GM19035 (cell line): Measurements from ENCODE around the gene ARFGAP3.

Experiments
- ATAC-seq: cut with Tn5 transposase; IDR thresholded peaks from one replicate; pipeline ENCODE4 v1.9.1; 2021; ENCODE audit not compliant: unreplicated experiment

Gene ARFGAP3

GRCh38 chr22:42884616-42885375 is 27.7 kb upstream of the ARFGAP3 start:
- no peak for ATAC-seq

- no peak for ATAC-seq
These were observed 26.9 kb upstream of the ARFGAP3 start for GRCh38 chr22:42883970-42884369.

- ATAC-seq, result no peak
These were observed 26.0 kb upstream of the ARFGAP3 start for GRCh38 chr22:42883121-42883520.

- ATAC-seq, result no peak
These were observed 25.0 kb upstream of the ARFGAP3 start for GRCh38 chr22:42881982-42882656.

GRCh38 chr22:42881298-42881697 is 24.2 kb upstream of the ARFGAP3 start:
- ATAC-seq, result no peak

DNA sequence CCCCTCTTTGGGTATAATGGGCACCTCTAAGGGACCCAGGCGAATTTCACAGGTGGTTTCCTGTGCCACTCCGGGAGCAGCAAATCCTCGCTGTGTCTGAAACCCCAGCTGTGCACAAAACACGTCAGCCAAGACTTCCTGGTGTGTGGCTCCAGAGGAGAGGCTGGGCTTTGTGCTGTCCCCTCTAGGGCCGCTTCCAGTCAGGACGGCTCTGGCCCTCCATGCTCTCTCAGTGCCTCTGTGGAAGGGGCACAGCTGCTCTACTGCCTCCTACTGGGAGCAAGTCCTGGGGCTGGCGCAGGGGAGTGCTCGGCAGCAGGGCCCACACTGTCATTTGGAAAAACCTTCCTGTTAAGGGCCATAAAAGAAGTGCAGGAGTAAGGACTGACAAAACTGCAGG is 23.7 kb upstream of the ARFGAP3 start:
- no peak for ATAC-seq

GRCh38 chr22:42879371-42880021 is 22.4 kb upstream of the ARFGAP3 start:
- no peak for ATAC-seq

DNA sequence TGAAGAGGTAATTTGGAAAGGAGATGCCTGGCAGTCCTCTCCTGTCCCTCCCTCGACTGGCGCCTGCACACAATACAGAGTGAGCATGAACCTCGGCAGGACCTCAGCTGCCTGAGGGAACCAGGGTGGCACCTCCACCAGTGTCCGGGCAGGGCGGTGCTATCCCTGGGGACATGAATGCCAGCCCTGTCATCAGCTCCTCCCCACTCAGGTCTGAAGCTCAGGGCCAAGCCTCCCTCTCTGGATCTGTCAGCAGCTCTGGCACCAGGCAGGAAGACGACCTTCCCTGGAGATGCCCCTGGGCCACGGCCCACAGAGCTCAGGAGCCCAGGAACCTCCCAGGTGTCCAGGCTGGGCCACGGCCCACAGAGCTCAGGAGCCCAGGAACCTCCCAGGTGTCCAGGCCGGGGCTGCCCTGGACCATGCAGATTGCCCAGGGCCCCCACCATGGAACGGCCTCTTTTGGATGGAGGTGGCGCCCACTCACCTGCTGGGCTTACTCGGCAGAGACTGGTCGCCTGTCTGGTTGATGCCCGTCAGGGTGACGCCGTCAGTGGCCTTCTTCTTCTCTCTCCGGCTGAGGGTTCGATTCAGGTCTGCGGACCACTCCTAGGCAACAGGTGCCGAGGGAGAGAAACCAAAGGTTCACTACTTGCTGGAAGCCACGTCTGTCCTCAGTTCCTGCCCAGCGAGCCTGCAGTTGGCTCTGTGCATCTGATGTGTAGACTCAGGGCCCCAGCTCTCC is 21.7 kb upstream of the ARFGAP3 start:
- no peak for ATAC-seq

- ATAC-seq, result no peak
These were observed 20.7 kb upstream of the ARFGAP3 start for GRCh38 chr22:42877597-42878340.

- no peak for ATAC-seq
These were observed 20.1 kb upstream of the ARFGAP3 start for GRCh38 chr22:42877158-42877557.

DNA sequence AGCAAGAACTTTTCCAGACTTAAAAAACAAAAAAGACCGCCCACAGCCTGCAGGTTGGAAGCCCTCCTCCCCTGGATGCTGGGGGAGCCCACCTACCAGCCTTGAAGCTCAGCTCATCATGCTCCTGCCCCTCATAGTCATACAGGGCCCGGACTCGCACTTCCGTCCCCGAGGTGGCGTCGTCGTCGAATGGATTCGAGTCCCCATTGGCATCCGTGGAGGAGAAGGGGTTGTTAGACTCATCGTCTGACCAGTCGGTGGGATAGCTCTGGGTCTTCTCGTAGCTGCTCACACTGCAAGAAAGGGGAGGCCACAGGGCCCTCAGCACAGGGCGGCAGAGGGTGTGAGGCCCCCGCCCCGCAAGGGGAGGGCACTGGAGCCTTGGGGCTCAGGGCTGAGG is 19.0 kb upstream of the ARFGAP3 start:
- no peak for ATAC-seq

DNA sequence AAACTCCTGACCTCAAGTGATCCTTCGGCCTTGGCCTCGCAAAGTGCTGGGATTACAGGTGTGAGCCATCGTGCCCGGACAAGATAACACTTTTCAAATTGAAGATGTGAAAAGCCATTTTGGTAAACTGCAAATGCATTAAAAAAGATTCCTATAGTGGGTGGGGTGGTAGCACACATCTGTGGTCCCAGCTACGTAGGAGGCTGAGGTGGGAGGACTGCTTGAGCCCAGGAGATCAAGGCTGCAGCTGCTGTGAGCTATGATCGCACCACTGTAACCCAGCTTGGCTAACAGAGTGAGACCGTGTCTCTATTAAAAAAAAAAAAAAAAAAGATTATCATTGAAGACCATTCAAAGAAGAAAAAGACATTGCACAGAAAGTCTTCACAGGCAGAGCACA is 16.9 kb upstream of the ARFGAP3 start:
- ATAC-seq, result no peak

- no peak for ATAC-seq
These were observed 16.3 kb upstream of the ARFGAP3 start for GRCh38 chr22:42873356-42873755.

GRCh38 chr22:42872821-42873220 is 15.7 kb upstream of the ARFGAP3 start:
- ATAC-seq, result no peak

DNA sequence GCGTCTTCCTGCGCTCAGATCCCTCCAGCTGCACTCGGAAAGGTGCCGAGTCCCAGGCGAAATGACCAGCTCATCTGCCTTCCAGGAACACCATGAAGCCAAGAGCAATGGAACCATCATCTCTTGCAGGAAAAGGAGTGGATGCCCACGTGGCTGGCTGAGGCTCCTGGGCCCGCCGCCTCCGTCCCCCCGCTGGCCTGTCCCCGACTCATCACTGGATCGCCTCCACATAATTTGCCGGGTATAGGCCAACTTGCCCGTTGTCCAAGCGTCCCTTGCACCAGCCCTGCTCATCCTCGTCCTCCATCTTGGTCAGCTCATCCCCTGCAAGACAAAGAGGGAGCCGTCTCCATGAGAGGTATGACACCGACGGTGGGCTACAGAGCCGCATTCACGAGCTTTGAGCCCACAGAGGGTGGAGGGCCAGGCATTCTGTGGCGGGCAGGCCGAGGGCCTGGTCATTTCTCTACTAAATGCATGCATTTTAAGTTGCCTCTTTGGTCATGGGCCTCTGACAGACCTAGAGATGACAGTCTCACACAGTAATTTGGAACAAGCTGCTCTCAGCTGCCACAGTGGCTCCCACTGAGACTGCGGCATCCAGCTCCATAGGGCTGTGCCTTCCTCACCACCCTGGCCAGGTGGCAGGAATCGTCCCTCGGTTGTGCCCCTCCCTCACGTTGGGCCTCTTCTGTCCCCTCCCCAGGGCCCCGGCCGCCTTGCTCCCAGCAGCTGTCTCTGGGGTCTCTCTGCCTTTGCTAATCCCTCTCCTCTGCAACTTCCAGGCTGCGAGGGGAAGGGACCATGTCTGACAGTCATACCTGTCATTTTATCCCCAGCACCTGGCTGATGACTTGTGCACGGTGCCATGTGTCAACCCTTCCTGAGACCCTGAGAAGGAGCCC is 14.3 kb upstream of the ARFGAP3 start:
- ATAC-seq, result no peak

DNA sequence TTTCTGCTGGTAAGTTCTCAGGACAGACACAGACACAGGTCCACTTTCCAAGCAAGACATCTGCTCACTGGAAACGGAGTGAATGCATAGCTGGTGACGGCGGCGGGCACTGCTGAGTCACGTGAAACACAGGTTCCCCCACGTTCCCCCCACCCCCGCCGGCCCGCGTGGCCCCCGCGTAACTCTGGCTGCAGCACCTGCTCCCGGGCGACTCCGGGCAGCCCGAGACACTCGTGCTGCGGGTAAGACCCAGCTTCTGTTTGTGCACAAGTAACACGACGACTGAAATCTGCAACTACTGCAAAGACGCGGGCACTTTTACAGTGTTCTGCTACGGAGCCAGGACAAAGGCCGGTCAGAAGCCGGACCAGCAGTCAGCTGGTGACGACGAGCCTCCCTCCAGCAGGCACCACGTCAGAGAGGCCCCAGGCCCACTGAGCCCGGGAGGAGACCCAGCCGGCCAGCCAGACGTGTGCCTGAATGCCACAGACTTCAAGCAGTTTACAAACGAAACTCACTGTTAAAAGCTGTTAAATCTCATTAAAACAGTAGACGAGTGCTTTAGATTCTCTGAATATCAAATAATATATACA is 12.9 kb upstream of the ARFGAP3 start:
- no peak for ATAC-seq

GRCh38 chr22:42869463-42869862 is 12.4 kb upstream of the ARFGAP3 start:
- ATAC-seq, result no peak

- ATAC-seq, result no peak
These were observed 11.7 kb upstream of the ARFGAP3 start for GRCh38 chr22:42868751-42869251.

DNA sequence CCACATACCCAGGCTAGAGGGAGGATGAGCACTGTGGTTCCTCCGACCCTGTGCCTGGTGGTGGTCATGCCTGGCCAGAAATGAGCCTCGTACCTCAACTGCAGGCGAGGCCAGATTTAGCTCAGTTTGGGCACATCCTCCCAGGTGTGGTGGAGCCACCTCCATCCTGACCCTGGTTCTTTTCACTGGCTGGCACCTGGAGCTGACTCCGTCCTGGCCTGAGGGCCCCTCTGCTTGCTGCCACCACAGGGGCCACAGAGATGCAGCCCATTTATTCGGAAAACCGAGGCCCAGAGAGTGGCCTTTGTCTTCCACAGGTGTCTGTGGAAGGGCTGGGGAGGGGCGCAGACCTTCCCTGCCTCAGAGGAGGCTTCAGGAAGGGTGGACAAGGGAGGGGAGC is 9.0 kb upstream of the ARFGAP3 start:
- ATAC-seq, result no peak
